Measurements from ENCODE around the gene PODXL. TPM values are rescaled to one million over a fixed set of nuclear protein-coding genes. Genes with fewer than 3 reads are reported as not detected.

Gene PODXL
- total and polyA plus RNA-seq, 2 experiments from 2014 or later = 24.1 to 58.5 TPM

GRCh38 chr7:131487217-131487616, 69.2 kb downstream of the PODXL start:
- TF ChIP-seq CTCF (IDR thresholded peaks at IDR 0.05; ENCODE audit: low read depth, low read length) = no peak
- Histone ChIP-seq H3K27me3 (no peaks in the 10 kb centered on the region), H3K4me1 (ENCODE audit: low read depth) (no peaks in the 10 kb centered on the region), H3K9me3 (ENCODE audit: low read depth) (no peaks in the 10 kb centered on the region), H3K36me3 (peaks cover 7% of the 10 kb centered on the region), H3K27ac (peak overlapping the region; percentile 25), H3K4me3 (no peak overlapping the region)
- DNase-seq (ENCODE audit: low read depth in 1 of 2, low spot score in 1 of 2) = no peak

- Histone ChIP-seq H3K4me3 (no peak overlapping the region), H3K4me1 (ENCODE audit: low read depth) (no peaks in the 10 kb centered on the region), H3K36me3 (peaks cover 7% of the 10 kb centered on the region), H3K9me3 (ENCODE audit: low read depth) (no peaks in the 10 kb centered on the region), H3K27ac (no peak overlapping the region), H3K27me3 (no peaks in the 10 kb centered on the region)
- DNase-seq (ENCODE audit: low read depth in 1 of 2, low spot score in 1 of 2) = no peak
- no peak for TF ChIP-seq CTCF (IDR thresholded peaks at IDR 0.05; ENCODE audit: low read depth, low read length)
Observed at GRCh38 chr7:131486346-131486745, 70.1 kb downstream of the PODXL start.

- no peaks in the 10 kb centered on the region for H3K9me3 ChIP-seq (ENCODE audit: low read depth)
- H3K27ac ChIP-seq = no peak overlapping the region
- no peak for DNase-seq (ENCODE audit: low read depth in 1 of 2, low spot score in 1 of 2)
- no peak for TF ChIP-seq CTCF (IDR thresholded peaks at IDR 0.05; ENCODE audit: low read depth, low read length)
- H3K36me3 ChIP-seq = peaks cover 9% of the 10 kb centered on the region
- H3K4me1 ChIP-seq (ENCODE audit: low read depth) = no peaks in the 10 kb centered on the region
- H3K4me3 ChIP-seq = no peak overlapping the region
- H3K27me3 ChIP-seq = no peaks in the 10 kb centered on the region
Observed at GRCh38 chr7:131483586-131483985, 72.8 kb downstream of the PODXL start.

- H3K9me3 ChIP-seq (ENCODE audit: low read depth) = no peaks in the 10 kb centered on the region
- H3K27ac ChIP-seq = no peak overlapping the region
- TF ChIP-seq CTCF (IDR thresholded peaks at IDR 0.05; ENCODE audit: low read depth, low read length) = no peak
- H3K4me3 ChIP-seq = no peak overlapping the region
- no peaks in the 10 kb centered on the region for H3K27me3 ChIP-seq
- no peak for DNase-seq (ENCODE audit: low read depth in 1 of 2, low spot score in 1 of 2)
- H3K4me1 ChIP-seq (ENCODE audit: low read depth) = no peaks in the 10 kb centered on the region
- peaks cover 9% of the 10 kb centered on the region for H3K36me3 ChIP-seq
Observed at GRCh38 chr7:131482800-131483199, 73.6 kb downstream of the PODXL start.

- Histone ChIP-seq H3K27me3 (no peaks in the 10 kb centered on the region), H3K9me3 (ENCODE audit: low read depth) (no peaks in the 10 kb centered on the region), H3K4me3 (no peak overlapping the region), H3K36me3 (peaks cover 2% of the 10 kb centered on the region), H3K4me1 (ENCODE audit: low read depth) (no peaks in the 10 kb centered on the region), H3K27ac (no peak overlapping the region)
- DNase-seq (ENCODE audit: low read depth in 1 of 2, low spot score in 1 of 2) = peak in 1 of 2 donors; percentile 73
- TF ChIP-seq CTCF (IDR thresholded peaks at IDR 0.05; ENCODE audit: low read depth, low read length) = no peak
Observed at GRCh38 chr7:131480384-131481315, 75.8 kb downstream of the PODXL start.
